Measurements from ENCODE around the gene PDS5A.
A peak's percentile ranks its signal among the peaks of the same experiment; 100 is the strongest.
"Not testable (repeated sequence)": the region's sequence is repeated elsewhere in the genome, so short reads cannot be mapped to it uniquely, and the experiment has no call there.

Gene PDS5A, protein sequence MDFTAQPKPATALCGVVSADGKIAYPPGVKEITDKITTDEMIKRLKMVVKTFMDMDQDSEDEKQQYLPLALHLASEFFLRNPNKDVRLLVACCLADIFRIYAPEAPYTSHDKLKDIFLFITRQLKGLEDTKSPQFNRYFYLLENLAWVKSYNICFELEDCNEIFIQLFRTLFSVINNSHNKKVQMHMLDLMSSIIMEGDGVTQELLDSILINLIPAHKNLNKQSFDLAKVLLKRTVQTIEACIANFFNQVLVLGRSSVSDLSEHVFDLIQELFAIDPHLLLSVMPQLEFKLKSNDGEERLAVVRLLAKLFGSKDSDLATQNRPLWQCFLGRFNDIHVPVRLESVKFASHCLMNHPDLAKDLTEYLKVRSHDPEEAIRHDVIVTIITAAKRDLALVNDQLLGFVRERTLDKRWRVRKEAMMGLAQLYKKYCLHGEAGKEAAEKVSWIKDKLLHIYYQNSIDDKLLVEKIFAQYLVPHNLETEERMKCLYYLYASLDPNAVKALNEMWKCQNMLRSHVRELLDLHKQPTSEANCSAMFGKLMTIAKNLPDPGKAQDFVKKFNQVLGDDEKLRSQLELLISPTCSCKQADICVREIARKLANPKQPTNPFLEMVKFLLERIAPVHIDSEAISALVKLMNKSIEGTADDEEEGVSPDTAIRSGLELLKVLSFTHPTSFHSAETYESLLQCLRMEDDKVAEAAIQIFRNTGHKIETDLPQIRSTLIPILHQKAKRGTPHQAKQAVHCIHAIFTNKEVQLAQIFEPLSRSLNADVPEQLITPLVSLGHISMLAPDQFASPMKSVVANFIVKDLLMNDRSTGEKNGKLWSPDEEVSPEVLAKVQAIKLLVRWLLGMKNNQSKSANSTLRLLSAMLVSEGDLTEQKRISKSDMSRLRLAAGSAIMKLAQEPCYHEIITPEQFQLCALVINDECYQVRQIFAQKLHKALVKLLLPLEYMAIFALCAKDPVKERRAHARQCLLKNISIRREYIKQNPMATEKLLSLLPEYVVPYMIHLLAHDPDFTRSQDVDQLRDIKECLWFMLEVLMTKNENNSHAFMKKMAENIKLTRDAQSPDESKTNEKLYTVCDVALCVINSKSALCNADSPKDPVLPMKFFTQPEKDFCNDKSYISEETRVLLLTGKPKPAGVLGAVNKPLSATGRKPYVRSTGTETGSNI (N-terminal part only)

DNA sequence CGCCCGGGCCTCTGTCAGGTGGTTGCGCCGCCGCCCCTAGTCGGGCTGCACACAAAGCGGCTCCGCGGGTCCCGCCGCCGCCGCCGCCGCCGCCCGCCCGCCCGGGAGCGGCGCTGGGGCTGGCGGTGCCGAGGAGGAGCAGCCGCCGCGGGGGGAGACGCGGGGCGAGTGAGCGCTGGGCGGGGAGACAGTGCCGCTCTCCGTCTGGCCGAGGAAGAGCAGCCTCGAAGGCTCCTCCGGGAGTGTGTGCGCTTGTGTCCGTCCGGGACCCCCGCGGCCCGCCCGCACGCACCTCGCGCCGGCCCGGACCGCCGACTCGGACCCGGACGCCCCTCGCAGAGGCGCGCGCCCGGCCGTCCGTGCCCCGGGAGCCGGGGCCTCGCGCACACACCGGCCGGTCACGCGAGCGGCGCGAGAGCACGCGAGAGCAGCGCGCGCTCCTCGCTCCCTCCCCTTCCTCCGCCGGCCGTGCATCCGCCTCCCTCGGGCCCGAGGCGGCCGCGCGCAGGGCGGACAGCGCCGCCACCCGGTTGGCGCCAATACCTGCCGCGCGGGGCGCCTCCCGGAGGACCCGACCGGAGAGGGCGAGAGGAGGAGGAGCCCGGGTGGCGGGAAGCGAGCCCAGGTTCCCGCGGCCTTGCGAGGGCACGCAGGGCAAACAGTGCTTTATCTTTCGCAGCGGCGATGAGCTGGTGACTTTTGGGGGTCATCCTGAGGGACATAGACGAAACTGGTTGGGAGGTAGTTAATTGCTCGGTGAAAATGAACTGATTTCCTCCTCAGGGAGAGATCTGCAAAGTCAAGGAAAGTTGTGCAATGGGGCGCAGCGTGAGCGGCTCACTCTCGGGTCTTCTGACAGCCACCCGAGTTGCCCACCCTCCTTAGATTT lies at the start of gene PDS5A:
Gene PDS5A (minus strand): TSS at position 423 of the 889 bp plus-strand sequence. CDS start 1,334 bp downstream, outside the sequence.
- TF ChIP-seq GATA1 (IDR thresholded peaks at IDR 0.05; ENCODE audit: low read depth, low read length): no peak
- peak; percentile 75 for TF ChIP-seq POLR2A (IDR thresholded peaks at IDR 0.05; ENCODE audit: low read length)
- DNase-seq: peak; percentile 92 to 96

DNA sequence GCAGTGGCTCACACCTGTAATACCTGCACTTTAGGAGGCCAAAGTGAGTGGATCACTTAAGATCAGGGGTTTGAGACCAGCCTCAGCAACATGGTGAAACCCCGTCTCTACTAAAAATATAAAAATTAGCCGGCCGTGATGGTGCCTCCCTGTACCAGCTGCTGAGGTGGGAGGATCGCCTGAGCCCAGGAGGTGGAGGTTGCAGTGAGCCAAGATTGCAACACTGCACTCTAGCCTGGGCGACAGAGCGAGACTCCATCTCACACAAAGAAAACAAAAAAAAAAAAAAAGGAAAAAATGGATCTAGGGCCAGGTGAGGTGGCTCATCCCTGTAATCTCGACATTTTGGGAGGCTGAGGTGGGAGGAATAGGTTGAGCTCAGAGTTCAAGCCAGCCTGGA lies 46.3 kb upstream of the PDS5A start:
- DNase-seq: not testable (repeated sequence)

DNA sequence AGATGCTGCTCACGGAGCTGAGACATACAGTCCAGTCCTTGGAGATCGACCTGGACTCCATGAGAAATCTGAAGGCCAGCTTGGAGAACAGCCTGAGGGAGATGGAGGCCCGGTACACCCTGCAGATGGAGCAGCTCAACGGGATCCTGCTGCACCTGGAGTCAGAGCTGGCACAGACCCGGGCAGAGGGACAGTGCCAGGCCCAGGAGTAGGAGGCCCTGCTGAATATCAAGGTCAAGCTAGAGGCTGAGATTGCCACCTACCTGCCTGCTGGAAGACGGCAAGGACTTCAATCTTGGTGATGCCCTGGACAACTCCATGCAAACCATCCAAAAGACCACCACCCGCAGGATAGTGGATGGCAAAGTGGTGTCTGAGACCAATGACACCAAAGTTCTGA lies 43.4 kb upstream of the PDS5A start:
- not testable (repeated sequence) for DNase-seq

DNA sequence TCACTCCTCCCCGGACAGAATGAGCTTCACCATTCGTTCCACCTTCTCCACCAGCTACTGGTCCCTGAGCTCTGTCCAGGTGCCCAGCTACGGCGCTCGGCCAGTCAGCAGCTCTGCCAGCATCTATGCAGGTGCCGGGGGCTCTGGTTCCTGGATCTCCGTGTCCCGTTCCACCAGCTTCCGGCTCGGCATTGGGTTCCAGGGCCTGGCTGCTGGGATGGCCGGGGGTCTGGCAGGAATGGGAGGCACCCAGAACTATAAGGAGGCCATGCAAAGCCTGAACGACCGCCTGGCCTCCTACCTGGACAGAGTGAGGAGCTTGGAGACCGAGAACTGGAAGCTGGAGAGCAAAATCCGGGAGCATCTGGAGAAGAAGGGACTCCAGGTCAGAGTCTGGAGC lies 42.5 kb upstream of the PDS5A start:
- no peak for DNase-seq
- TF ChIP-seq POLR2A (IDR thresholded peaks at IDR 0.05; ENCODE audit: low read length) (no peak), GATA1 (IDR thresholded peaks at IDR 0.05; ENCODE audit: low read depth, low read length) (no peak)

DNA sequence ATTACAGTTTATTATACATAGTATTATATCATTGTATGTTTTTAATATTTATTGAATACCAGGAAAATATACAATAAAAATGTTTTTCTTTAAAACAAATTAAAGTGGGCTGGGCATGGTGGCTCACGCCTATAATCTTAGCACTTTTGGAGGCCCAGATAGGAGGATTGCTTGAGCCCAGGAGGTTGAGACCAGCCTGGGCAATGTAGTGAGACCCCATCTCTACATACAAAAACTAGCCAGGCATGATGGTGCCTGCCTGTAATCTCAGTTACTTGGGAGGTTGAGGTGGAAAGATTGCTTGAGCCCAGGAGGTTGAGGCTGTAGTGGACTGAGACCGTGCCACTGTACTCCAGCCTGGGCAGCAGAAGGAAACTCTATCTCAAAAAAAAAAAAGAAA lies 38.3 kb upstream of the PDS5A start:
- DNase-seq: no peak
- TF ChIP-seq POLR2A (IDR thresholded peaks at IDR 0.05; ENCODE audit: low read length): no peak
- TF ChIP-seq GATA1 (IDR thresholded peaks at IDR 0.05; ENCODE audit: low read depth, low read length): no peak

DNA sequence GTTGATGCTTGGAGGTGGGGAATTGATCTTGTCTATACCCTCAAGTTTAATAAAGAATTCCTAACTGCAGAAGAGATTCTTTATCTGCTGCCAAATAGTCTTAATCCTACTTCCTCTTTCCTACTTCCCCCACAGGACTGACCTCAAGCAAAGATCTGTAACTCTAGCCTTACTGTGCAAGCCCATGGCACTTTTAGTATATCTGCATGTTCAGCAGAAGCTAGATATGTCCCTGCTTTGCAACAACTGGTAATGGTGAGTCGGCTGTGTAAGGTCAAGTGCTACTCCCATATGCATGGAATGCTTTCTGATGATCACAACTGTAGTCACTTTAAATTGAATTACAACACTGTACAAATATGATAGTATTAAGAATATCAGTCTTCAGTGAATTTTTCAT lies 26.3 kb upstream of the PDS5A start:
- TF ChIP-seq POLR2A (IDR thresholded peaks at IDR 0.05; ENCODE audit: low read length) (no peak), GATA1 (IDR thresholded peaks at IDR 0.05; ENCODE audit: low read depth, low read length) (no peak)
- no peak for DNase-seq

DNA sequence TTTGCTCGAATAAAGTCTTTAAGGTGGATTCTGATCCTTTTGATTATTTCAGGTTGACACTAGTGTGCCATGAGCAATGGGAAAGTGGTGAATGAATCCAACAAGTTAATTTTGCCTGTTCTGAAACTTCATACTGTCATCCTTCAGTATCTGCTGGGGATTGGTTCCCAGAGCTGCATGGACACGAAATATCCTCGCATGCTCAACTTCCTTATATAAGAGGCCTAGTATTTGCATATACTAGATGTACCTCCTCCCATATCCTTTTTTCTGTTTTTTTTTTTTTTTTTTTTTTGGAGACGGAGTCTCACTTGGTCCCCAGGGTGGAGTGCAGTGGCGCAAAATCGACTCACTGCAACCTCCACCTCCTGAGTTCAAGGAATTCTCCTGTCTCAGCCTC lies 23.0 kb upstream of the PDS5A start:
- no peak for DNase-seq
- TF ChIP-seq GATA1 (IDR thresholded peaks at IDR 0.05; ENCODE audit: low read depth, low read length): no peak
- TF ChIP-seq POLR2A (IDR thresholded peaks at IDR 0.05; ENCODE audit: low read length): no peak

DNA sequence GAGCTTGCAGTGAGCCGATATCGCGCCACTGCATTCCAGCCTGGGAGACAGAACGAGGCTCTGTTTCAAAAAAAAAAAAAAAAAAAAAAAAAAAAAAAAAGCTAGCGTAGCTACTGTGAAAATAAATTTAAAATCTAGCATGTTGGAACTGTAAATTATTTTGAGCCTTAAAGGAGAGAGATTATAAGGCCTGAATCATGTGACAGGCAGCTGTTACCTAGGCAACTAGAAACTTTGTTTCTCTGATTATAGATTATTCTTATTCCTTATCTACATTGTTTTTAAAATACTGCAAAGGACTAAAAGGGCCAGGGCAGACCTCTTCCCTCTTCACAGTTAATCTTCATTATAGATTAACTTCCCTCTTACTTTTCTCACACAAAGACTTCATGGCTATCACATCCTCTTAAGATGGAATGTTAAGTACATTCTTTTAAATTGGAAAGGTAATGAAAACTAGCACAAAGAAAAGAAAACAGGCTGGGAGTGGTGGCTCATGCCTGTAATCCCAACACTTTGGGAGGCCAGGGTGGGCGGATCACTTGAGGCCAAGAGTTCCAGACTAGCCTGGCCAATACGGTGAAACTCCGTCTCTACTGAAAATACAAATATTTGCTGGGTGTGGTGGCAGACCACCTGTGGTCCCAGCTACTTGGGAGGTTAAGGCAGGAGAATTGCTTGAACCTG lies 21.1 kb upstream of the PDS5A start:
- peak in 1 of 2 experiments; percentile 28 for DNase-seq
- TF ChIP-seq GATA1 (IDR thresholded peaks at IDR 0.05; ENCODE audit: low read depth, low read length): no peak
- TF ChIP-seq POLR2A (IDR thresholded peaks at IDR 0.05; ENCODE audit: low read length): no peak

DNA sequence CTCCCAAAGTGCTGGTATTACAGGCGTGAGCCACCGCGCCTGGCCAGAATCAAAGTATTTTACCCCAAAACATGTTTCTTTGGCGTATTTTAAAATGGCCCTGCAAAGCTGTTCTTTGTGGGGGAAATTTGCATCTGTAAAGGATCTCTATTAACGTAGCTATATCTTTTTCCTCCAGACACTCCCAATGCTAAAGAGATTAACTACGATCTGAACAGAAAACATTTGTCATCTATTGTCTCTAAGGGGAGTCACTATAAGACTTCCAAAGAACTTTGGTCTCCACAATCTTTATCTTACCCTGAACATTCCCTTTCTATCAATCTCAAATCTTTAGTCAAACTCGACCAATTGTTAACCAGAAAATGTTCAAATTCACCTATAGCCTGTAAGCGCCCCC lies 19.1 kb upstream of the PDS5A start:
- peak in 1 of 2 experiments; percentile 35 for DNase-seq
- TF ChIP-seq GATA1 (IDR thresholded peaks at IDR 0.05; ENCODE audit: low read depth, low read length) (no peak), POLR2A (IDR thresholded peaks at IDR 0.05; ENCODE audit: low read length) (no peak)

DNA sequence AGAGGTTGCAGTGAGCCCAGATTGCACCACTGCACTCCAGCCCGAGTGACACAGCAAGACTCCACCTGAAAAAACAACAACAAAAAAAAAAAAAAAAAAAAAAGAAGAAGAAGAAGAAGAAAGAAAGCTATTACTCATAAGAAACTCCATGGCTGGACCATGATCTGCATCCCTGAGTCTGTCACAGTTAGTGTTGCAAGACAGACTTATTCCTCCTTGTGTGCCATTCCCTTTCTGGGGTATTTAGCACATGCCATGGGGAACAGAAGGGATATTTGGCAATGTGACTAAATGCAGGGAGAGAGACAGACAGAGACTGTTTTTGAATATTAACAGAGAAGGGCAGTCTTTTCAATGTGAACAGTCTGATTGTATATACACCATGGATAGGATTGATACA lies 16.7 kb upstream of the PDS5A start:
- DNase-seq: no peak
- TF ChIP-seq GATA1 (IDR thresholded peaks at IDR 0.05; ENCODE audit: low read depth, low read length) (no peak), POLR2A (IDR thresholded peaks at IDR 0.05; ENCODE audit: low read length) (no peak)

DNA sequence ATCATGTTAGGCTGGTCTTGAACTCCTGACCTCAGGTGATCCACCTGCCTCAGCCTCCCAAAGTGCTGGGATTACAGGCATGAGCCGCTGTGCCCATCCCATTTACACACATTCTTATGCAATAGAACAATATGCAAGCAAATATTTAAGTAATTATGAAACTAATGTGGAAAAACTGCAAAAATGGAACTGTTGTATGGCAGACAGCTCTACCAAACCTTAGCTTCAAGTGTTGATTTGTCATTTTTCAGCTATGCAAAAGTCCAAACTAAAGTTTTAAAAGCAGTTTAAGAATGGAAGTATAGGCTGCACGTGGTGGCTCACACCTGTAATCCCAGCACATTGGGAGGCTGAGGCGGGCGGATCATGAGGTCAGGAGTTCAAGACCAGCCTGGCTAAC lies 11.7 kb upstream of the PDS5A start:
- not testable (repeated sequence) for DNase-seq

DNA sequence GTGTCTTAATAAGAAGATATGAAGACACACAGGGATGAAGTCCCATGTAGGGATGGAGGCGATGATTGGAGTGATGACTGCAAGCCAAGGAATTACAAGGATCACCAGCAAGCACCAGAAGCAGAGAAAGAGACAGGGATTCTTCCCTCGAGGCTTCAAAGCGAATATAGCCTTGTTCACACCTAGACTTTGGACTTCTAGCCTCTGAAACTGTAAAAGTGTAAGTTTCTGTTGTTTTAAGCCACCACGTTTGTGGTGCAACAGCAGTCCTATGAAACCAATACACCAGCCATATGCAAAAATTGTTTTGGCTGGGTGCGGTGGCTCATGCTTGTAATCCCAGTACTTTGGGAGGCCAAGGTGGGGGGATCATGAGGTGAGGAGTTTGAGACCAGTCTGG lies 9.8 kb upstream of the PDS5A start:
- DNase-seq: no peak
- TF ChIP-seq POLR2A (IDR thresholded peaks at IDR 0.05; ENCODE audit: low read length): no peak
- no peak for TF ChIP-seq GATA1 (IDR thresholded peaks at IDR 0.05; ENCODE audit: low read depth, low read length)

DNA sequence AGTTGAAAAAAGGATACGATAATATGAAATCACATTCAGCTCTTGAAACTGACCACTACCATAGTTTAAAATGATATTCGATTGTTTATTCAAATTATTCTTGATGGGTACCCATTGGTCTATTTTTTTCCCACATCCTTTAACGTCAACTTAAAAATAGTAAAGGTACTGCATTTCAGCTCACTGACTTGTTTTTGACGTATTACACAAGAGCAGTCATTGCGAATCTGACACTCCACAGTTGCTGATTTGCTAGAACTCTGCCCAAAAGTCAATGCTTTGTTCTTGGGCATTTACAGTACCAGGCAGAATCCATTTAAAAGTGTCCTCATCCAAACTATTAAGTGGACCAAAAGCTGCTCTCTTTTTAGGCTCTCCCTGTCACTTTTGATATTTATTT lies 1.2 kb upstream of the PDS5A start:
- peak in 1 of 2 experiments; percentile 14 for DNase-seq

More for the DNA sequence above, 1.2 kb upstream of the PDS5A start:
- TF ChIP-seq POLR2A (IDR thresholded peaks at IDR 0.05; ENCODE audit: low read length) (no peak), GATA1 (IDR thresholded peaks at IDR 0.05; ENCODE audit: low read depth, low read length) (no peak)

All from erythroblast (primary cell).